Calu3 (cell line): ENCODE data around the gene MTFP1. TPM values are rescaled to one million over a fixed set of nuclear protein-coding genes. Genes with fewer than 3 reads are reported as not detected.

Experiments used
- BruUV-seq: library from RNA; stranded (reverse); fragments of 400-500 nt; replicated peaks from 2 replicates; lab custom pipeline; 2021; lab: Mats Ljungman, UMichigan
- CTCF ChIA-PET: fragments of 300-600 bp; sonication (Branson Sonifier 250); formaldehyde crosslinking; loops from one replicate; lab custom pipeline; 2022; ENCODE audit warnings: antibody characterized with exemption; lab: Charles Lee
- DNase-seq: peaks from one replicate; pipeline ENCODE4 v3.0.0; 2022
- H3K27ac Mint-ChIP-seq: one replicate; pipeline ENCODE4 v1.8.0; 2022; ENCODE audit warnings: mixed read lengths; ENCODE audit not compliant: unreplicated experiment
- H3K27me3 Mint-ChIP-seq: one replicate; pipeline ENCODE4 v1.8.0; 2022; ENCODE audit warnings: mixed read lengths; ENCODE audit not compliant: unreplicated experiment
- H3K36me3 Mint-ChIP-seq: one replicate; pipeline ENCODE4 v1.8.0; 2022; ENCODE audit warnings: mild to moderate bottlenecking, moderate library complexity, mixed read lengths; ENCODE audit not compliant: insufficient read depth, unreplicated experiment
- H3K4me1 Mint-ChIP-seq: one replicate; pipeline ENCODE4 v1.8.0; 2022; ENCODE audit warnings: mild to moderate bottlenecking, low read depth, mixed read lengths; ENCODE audit not compliant: unreplicated experiment
- H3K4me3 Mint-ChIP-seq: one replicate; pipeline ENCODE4 v1.8.0; 2022; ENCODE audit warnings: mild to moderate bottlenecking, low read depth, moderate library complexity, mixed read lengths; ENCODE audit not compliant: unreplicated experiment
- H3K9me3 Mint-ChIP-seq: one replicate; pipeline ENCODE4 v1.8.0; 2022; ENCODE audit warnings: low read depth, mixed read lengths; ENCODE audit not compliant: unreplicated experiment
- CTCF ChIP-seq: fragments of 200-600 bp; IDR thresholded peaks from one replicate; pipeline ENCODE4 v1.8.0; 2022; ENCODE audit warnings: antibody characterized with exemption; ENCODE audit not compliant: unreplicated experiment
- intact Hi-C: fragments of 100-400 bp; cut with micrococcal nuclease; formaldehyde crosslinking; loops from one replicate; pipeline ENCODE4 v1.10.0; 2022; ENCODE audit not compliant: unreplicated experiment
- total RNA-seq: library from RNA; stranded (reverse); gene quantifications from 2 replicates; pipeline ENCODE4 v1.2.3, GENCODE V29; 2022

The MTFP1 gene
- total RNA-seq, 1 experiment from 2014 or later: 30.5 TPM

GRCh38 chr22:30422481-30423300 lies 2.9 kb upstream of the MTFP1 start:
- no TSS peak for BruUV-seq
- Mint-ChIP-seq H3K27ac (peak overlapping the region; percentile 87), H3K4me1 (peaks cover 50% of the 10 kb centered on the region), H3K36me3 (peaks cover 86% of the 10 kb centered on the region), H3K27me3 (no peaks in the 10 kb centered on the region), H3K9me3 (no peaks in the 10 kb centered on the region), H3K4me3 (peak overlapping the region; percentile 95)
- peak; percentile 78 for DNase-seq
- intact Hi-C loops: loop anchor here (2.0 kb wide), 1 partner anchor 26 kb away; the partner anchor contains the start of gene SEC14L2
- TF ChIP-seq CTCF: no peak
- CTCF ChIA-PET: interaction anchor here (0.6 to 2.7 kb wide), 4 partner anchors 18 to 167 kb away, joined by 4 to 12 read pairs (median 5); partner anchors contain the start of gene SEC14L2

DNA sequence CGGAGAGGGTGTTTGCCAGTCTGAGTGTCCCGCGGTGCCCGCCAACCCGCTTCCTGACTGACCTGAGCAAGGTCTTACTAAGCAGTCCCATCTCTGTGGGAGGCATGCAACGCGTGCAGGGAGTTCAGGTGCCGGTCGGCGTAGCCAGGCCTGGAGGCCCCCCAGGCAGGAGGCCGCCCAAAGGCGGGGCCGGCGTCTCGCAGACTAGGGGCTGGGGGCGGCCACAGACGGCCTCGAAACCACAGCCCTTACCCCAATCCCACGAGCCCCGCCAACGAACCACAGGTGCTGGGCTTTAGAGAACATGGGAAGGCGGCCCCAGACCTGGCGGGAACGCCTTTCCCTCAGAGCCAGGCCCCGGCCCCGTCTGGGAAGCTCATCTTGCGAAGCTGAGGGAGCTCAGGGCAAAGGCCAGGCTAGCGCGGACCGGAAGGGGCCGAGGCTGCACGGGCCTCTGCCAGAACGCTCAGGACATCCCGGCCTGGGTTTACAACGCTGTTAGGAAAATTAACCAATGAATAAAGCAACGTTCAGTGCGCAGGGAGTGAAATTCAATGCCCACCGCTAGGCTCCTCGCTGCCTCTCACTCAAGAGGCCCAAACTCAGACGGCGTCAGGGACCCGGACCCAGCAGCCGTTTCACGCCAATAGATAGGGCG lies 2.1 kb upstream of the MTFP1 start:
- Mint-ChIP-seq H3K27ac (peak overlapping the region; percentile 87), H3K4me1 (peaks cover 50% of the 10 kb centered on the region), H3K9me3 (no peaks in the 10 kb centered on the region), H3K27me3 (no peaks in the 10 kb centered on the region), H3K36me3 (peaks cover 80% of the 10 kb centered on the region), H3K4me3 (peak overlapping the region; percentile 95)
- intact Hi-C loops: loop anchor here (2.0 kb wide), 1 partner anchor 27 kb away; the partner anchor contains the start of gene SEC14L2
- peak; percentile 58 for DNase-seq
- no peak for TF ChIP-seq CTCF
- CTCF ChIA-PET: interaction anchor here (0.6 to 2.7 kb wide), 7 partner anchors 26 to 355 kb away, joined by 4 to 12 read pairs (median 5); partner anchors contain the start of genes CCDC157, RNF215, SEC14L2 and SF3A1
- BruUV-seq: no TSS peak

- H3K27ac Mint-ChIP-seq: peak overlapping the region; percentile 87
- H3K36me3 Mint-ChIP-seq: peaks cover 77% of the 10 kb centered on the region
- TF ChIP-seq CTCF: no peak
- no peaks in the 10 kb centered on the region for H3K9me3 Mint-ChIP-seq
- CTCF ChIA-PET: interaction anchor here (0.7 to 2.7 kb wide), 8 partner anchors 26 to 355 kb away, joined by 3 to 12 read pairs (median 4); partner anchors contain the start of genes CCDC157, RNF215, SEC14L2 and SF3A1
- H3K4me3 Mint-ChIP-seq: peak overlapping the region; percentile 95
- H3K27me3 Mint-ChIP-seq: no peaks in the 10 kb centered on the region
- intact Hi-C loops: loop anchor here (2.0 kb wide), 1 partner anchor 27 kb away; the partner anchor contains the start of gene SEC14L2
- peaks cover 50% of the 10 kb centered on the region for H3K4me1 Mint-ChIP-seq
- BruUV-seq: no TSS peak
- DNase-seq: peak; percentile 98
These were observed 1.5 kb upstream of the MTFP1 start for GRCh38 chr22:30423959-30424533.
